Measurements from ENCODE around the gene NUDT14.

Gene NUDT14

DNA sequence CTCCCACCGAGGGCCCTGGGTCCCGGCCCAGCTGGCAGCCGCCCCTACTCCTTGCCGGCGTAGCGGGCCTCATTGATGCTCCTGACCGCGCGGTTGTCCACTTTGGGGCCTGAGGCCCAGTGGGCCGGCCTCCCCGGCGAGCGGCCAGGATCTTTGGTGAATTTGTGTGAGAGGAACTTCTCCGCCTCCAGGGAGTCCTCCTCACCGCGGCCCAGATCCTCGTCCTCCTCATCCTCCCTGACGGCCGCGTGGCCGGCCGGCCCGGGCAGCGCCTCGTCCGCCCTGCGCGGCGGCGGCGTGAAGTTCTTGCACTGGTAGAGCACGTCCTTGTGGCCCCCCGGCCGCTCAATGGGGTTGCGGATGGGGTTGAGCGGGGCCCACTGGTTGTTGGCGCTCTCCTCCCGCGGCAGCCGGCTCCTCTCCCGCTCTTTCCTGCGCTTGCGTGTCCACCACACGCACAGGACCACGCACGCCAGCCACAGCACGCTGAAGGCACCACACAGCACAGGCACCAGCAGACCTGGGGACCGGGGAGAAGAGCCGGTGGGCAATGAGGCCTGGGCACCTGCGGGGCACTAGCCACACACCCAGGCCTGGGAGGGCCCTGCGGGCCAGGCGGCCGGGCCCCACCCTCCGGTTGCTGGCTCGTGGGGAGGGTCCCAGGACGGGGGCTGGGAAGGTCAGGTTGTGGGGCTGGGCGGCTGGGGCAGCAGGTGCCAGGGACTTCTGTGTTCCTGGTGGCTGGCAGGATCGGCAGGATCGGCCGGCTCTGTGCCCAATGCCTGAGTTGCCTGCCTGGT lies 38.3 kb downstream of the NUDT14 start (continued):
- no peak for TF ChIP-seq ZNF280D (tag by site-specific recombination; IDR thresholded peaks at IDR 0.05)
- no peak for TF ChIP-seq ZNF585B (tag by site-specific recombination; IDR thresholded peaks at IDR 0.05)
- no peak for TF ChIP-seq WT1 (tag by site-specific recombination; IDR thresholded peaks at IDR 0.05)
- TF ChIP-seq, protein P1, sequence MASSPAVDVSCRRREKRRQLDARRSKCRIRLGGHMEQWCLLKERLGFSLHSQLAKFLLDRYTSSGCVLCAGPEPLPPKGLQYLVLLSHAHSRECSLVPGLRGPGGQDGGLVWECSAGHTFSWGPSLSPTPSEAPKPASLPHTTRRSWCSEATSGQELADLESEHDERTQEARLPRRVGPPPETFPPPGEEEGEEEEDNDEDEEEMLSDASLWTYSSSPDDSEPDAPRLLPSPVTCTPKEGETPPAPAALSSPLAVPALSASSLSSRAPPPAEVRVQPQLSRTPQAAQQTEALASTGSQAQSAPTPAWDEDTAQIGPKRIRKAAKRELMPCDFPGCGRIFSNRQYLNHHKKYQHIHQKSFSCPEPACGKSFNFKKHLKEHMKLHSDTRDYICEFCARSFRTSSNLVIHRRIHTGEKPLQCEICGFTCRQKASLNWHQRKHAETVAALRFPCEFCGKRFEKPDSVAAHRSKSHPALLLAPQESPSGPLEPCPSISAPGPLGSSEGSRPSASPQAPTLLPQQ (tag by site-specific recombination; IDR thresholded peaks at IDR 0.05), result no peak

DNA sequence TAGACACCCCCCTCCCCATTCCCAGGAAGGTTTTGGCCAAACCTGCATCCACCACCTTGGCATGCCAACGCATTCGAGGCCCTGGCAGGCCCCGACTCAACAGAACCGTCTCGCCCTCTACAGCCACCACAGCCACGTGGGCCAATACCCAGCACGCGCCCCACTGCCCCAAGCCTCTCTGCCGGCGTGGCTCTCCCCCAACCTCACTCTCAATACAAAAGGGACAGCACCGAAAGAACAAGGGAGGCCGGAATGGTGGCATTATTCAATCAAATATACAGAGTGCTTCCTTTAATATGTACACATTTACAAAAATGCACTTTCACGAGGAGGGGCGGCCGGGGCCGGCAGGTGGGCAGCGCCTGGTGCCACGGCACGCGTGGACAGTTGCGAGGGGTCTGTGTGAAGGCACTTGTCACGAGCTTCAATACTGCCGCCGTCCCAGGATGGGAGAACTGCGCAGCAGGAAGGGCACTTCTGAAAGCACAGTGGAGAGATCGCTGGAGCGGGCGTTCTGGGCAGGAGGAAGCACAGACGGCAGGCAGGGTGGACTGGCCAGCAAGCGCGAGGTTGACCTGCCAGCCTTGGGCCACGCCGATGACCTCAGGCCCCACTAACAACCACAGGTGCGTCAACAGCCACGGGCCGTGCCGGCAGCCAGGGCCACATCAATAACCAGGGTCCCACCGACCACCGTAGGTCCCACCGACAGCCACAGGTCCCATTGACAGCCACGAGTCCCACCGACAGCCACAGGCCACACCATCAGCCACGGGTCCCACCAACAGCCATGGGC lies 39.4 kb downstream of the NUDT14 start:
- Histone ChIP-seq H3K4me3 (ENCODE audit: low read depth, low read length) (no peak overlapping the region), H3K27ac (ENCODE audit: extremely low read depth, low read depth, low read length) (no peak overlapping the region), H3K36me3 (ENCODE audit: control insufficient read depth in 2 of 2, insufficient read depth in 1 of 2, low read length in 2 of 2) (peaks cover 0 to 63% of the 10 kb centered on the region in 2 experiments; a peak in 1 of 3 replicates), H3K9me3 (ENCODE audit: control insufficient read depth, insufficient read depth, low read depth, low read length) (no peaks in the 10 kb centered on the region), H3K4me1 (ENCODE audit: control insufficient read depth, insufficient read depth, low read length) (no peaks in the 10 kb centered on the region)
- POLR2A ChIA-PET, result no interaction called here
- CTCF ChIA-PET, result no interaction called here
- no peak for TF ChIP-seq SP2 (tag by site-specific recombination; IDR thresholded peaks at IDR 0.05)
- TF ChIP-seq, protein P2, sequence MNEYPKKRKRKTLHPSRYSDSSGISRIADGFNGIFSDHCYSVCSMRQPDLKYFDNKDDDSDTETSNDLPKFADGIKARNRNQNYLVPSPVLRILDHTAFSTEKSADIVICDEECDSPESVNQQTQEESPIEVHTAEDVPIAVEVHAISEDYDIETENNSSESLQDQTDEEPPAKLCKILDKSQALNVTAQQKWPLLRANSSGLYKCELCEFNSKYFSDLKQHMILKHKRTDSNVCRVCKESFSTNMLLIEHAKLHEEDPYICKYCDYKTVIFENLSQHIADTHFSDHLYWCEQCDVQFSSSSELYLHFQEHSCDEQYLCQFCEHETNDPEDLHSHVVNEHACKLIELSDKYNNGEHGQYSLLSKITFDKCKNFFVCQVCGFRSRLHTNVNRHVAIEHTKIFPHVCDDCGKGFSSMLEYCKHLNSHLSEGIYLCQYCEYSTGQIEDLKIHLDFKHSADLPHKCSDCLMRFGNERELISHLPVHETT (tag by site-specific recombination; IDR thresholded peaks at IDR 0.05), result no peak

- ChIA-PET CTCF (no interaction called here), POLR2A (no interaction called here)
- peaks cover 0 to 57% of the 10 kb centered on the region in 2 experiments; a peak in 1 of 3 replicates for H3K36me3 ChIP-seq (ENCODE audit: control insufficient read depth in 2 of 2, insufficient read depth in 1 of 2, low read length in 2 of 2)
- H3K4me1 ChIP-seq (ENCODE audit: control insufficient read depth, insufficient read depth, low read length), result no peaks in the 10 kb centered on the region
- H3K4me3 ChIP-seq (ENCODE audit: low read depth, low read length), result no peak overlapping the region
- no peak overlapping the region for H3K27ac ChIP-seq (ENCODE audit: extremely low read depth, low read depth, low read length)
- TF ChIP-seq ZNF324 (tag by site-specific recombination; IDR thresholded peaks at IDR 0.05), result no peak
- H3K9me3 ChIP-seq (ENCODE audit: control insufficient read depth, insufficient read depth, low read depth, low read length), result no peaks in the 10 kb centered on the region
Observed at GRCh38 chr14:105141026-105141425, 40.1 kb downstream of the NUDT14 start.

DNA sequence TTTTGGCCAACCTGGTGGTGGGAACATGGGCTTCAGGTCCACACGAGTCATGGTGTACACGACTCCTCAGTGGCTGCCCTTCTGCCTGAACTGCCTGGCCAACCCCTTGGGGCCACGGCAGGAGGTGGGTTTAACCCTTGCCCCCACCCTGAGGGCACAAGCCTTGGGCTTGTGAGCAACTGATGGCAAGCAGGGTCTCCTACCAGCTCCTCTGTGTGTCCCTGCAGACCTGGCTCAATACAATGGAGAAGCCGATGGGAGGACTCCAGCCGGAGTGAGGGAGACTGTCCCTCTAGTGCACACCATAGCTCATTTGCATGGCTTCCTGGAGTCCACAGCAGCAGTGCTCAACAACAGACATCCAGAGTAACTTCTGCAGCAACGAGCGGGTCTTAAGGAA lies 40.5 kb downstream of the NUDT14 start:
- ChIA-PET CTCF (no interaction called here), POLR2A (no interaction called here)
- H3K36me3 ChIP-seq (ENCODE audit: control insufficient read depth in 2 of 2, insufficient read depth in 1 of 2, low read length in 2 of 2), result peaks cover 0 to 52% of the 10 kb centered on the region in 2 experiments; a peak in 1 of 3 replicates
- H3K4me3 ChIP-seq (ENCODE audit: low read depth, low read length), result no peak overlapping the region
- H3K27ac ChIP-seq (ENCODE audit: extremely low read depth, low read depth, low read length), result no peak overlapping the region
- no peaks in the 10 kb centered on the region for H3K4me1 ChIP-seq (ENCODE audit: control insufficient read depth, insufficient read depth, low read length)
- no peaks in the 10 kb centered on the region for H3K9me3 ChIP-seq (ENCODE audit: control insufficient read depth, insufficient read depth, low read depth, low read length)
- no peak for TF ChIP-seq AEBP2 (tag by site-specific recombination; IDR thresholded peaks at IDR 0.05; ENCODE audit: borderline replicate concordance)
- TF ChIP-seq, protein P3, sequence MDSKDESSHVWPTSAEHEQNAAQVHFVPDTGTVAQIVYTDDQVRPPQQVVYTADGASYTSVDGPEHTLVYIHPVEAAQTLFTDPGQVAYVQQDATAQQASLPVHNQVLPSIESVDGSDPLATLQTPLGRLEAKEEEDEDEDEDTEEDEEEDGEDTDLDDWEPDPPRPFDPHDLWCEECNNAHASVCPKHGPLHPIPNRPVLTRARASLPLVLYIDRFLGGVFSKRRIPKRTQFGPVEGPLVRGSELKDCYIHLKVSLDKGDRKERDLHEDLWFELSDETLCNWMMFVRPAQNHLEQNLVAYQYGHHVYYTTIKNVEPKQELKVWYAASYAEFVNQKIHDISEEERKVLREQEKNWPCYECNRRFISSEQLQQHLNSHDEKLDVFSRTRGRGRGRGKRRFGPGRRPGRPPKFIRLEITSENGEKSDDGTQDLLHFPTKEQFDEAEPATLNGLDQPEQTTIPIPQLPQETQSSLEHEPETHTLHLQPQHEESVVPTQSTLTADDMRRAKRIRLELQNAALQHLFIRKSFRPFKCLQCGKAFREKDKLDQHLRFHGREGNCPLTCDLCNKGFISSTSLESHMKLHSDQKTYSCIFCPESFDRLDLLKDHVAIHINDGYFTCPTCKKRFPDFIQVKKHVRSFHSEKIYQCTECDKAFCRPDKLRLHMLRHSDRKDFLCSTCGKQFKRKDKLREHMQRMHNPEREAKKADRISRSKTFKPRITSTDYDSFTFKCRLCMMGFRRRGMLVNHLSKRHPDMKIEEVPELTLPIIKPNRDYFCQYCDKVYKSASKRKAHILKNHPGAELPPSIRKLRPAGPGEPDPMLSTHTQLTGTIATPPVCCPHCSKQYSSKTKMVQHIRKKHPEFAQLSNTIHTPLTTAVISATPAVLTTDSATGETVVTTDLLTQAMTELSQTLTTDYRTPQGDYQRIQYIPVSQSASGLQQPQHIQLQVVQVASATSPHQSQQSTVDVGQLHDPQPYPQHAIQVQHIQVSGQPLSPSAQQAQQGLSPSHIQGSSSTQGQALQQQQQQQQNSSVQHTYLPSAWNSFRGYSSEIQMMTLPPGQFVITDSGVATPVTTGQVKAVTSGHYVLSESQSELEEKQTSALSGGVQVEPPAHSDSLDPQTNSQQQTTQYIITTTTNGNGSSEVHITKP (tag by site-specific recombination; IDR thresholded peaks at IDR 0.05), result no peak
- no peak for TF ChIP-seq HOXD13 (CRISPR knock-in tag; IDR thresholded peaks at IDR 0.05; ENCODE audit: borderline replicate concordance)
- no peak for TF ChIP-seq PRDM6 (tag by site-specific recombination; IDR thresholded peaks at IDR 0.05)

All from HEK293 (cell line).